ENCODE data around the gene CYTH4.

The CYTH4 gene

GRCh38 chr22:37270928-37271650 lies 11.2 kb upstream of the CYTH4 start:
- DNase-seq (ENCODE audit: low read depth in 2 of 2): no peak

GRCh38 chr22:37273126-37273845 lies 9.0 kb upstream of the CYTH4 start:
- DNase-seq (ENCODE audit: low read depth in 2 of 2): no peak

GRCh38 chr22:37273846-37274225 lies 8.5 kb upstream of the CYTH4 start:
- DNase-seq (ENCODE audit: low read depth in 2 of 2): no peak

- no peak for DNase-seq (ENCODE audit: low read depth in 2 of 2)
Observed at GRCh38 chr22:37274380-37274862, 7.9 kb upstream of the CYTH4 start.

GRCh38 chr22:37275134-37275533 lies 7.2 kb upstream of the CYTH4 start:
- no peak for DNase-seq (ENCODE audit: low read depth in 2 of 2)

- DNase-seq (ENCODE audit: low read depth in 2 of 2): no peak
Observed at GRCh38 chr22:37275622-37276021, 6.7 kb upstream of the CYTH4 start.

- no peak for DNase-seq (ENCODE audit: low read depth in 2 of 2)
Observed at GRCh38 chr22:37276776-37277175, 5.5 kb upstream of the CYTH4 start.

- no peak for DNase-seq (ENCODE audit: low read depth in 2 of 2)
Observed at GRCh38 chr22:37277384-37277783, 4.9 kb upstream of the CYTH4 start.

- no peak for DNase-seq (ENCODE audit: low read depth in 2 of 2)
Observed at GRCh38 chr22:37278261-37278660, 4.0 kb upstream of the CYTH4 start.

GRCh38 chr22:37279331-37280181 lies 2.8 kb upstream of the CYTH4 start:
- no peak for DNase-seq (ENCODE audit: low read depth in 2 of 2)

- DNase-seq (ENCODE audit: low read depth in 2 of 2): no peak
Observed at GRCh38 chr22:37280718-37281117, 1.6 kb upstream of the CYTH4 start.

- no peak for DNase-seq (ENCODE audit: low read depth in 2 of 2)
Observed at GRCh38 chr22:37281195-37281594, 1.1 kb upstream of the CYTH4 start.

- DNase-seq (ENCODE audit: low read depth in 2 of 2): no peak
Observed at GRCh38 chr22:37281646-37282384, 493 bp upstream of the CYTH4 start.

GRCh38 chr22:37283393-37283937 lies 1.2 kb downstream of the CYTH4 start:
- peak in 1 of 2 donors; percentile 67 for DNase-seq (ENCODE audit: low read depth in 2 of 2)

GRCh38 chr22:37284126-37284804 lies 2.0 kb downstream of the CYTH4 start:
- DNase-seq (ENCODE audit: low read depth in 2 of 2): no peak

- no peak for DNase-seq (ENCODE audit: low read depth in 2 of 2)
Observed at GRCh38 chr22:37284805-37285355, 2.6 kb downstream of the CYTH4 start.

GRCh38 chr22:37285937-37286336 lies 3.6 kb downstream of the CYTH4 start:
- DNase-seq (ENCODE audit: low read depth in 2 of 2): no peak

- DNase-seq (ENCODE audit: low read depth in 2 of 2): no peak
Observed at GRCh38 chr22:37287550-37287951, 5.2 kb downstream of the CYTH4 start.

GRCh38 chr22:37288521-37288920 lies 6.2 kb downstream of the CYTH4 start:
- DNase-seq (ENCODE audit: low read depth in 2 of 2): no peak

- no peak for DNase-seq (ENCODE audit: low read depth in 2 of 2)
Observed at GRCh38 chr22:37289156-37289735, 6.9 kb downstream of the CYTH4 start.

All from activated CD4-positive, alpha-beta T cell treated with anti-CD3 and anti-CD28 coated beads for 24 hours (primary cell).